Subcutaneous adipose tissue (tissue), 4 donors: Measurements from ENCODE around the gene ZNF878. TPM values are rescaled to one million over a fixed set of nuclear protein-coding genes. Genes with fewer than 3 reads are reported as not detected.

Experiments
- CTCF ChIP-seq: fragments of 450-650 bp; IDR thresholded peaks from one replicate; pipeline ENCODE4 v1.5.1; 2016; ENCODE audit warnings: low read depth, mild to moderate bottlenecking, control low read depth, antibody characterized with exemption, moderate library complexity
- total RNA-seq, 4 donors: library from RNA; depleted of rRNA; stranded (reverse); fragments of >200 nt; gene quantifications; one replicate each; pipeline ENCODE4 v1.1.0, GENCODE V29; 2016

The ZNF878 gene
- total RNA-seq, 4 donors from 2014 or later, result 0.44 TPM; not detected in 3

GRCh38 chr19:12085074-12085818 is 32.5 kb upstream of the ZNF878 start:
- no peak for TF ChIP-seq CTCF

GRCh38 chr19:12077375-12077774 is 24.6 kb upstream of the ZNF878 start:
- TF ChIP-seq CTCF, result no peak

- TF ChIP-seq CTCF, result no peak
These were observed 22.9 kb upstream of the ZNF878 start for GRCh38 chr19:12075538-12076139.

- no peak for TF ChIP-seq CTCF
These were observed 12.1 kb upstream of the ZNF878 start, which contains the start of gene ZNF844 for GRCh38 chr19:12064590-12065538. Gene ZNF844, plus strand, starts transcription at chr19:12064731. Its CDS starts 143 bp downstream, at chr19:12064874.

GRCh38 chr19:12055784-12056183 is 3.0 kb upstream of the ZNF878 start:
- no peak for TF ChIP-seq CTCF

GRCh38 chr19:12052091-12052496 is 667 bp downstream of the ZNF878 start:
- no peak for TF ChIP-seq CTCF

- no peak for TF ChIP-seq CTCF
These were observed 4.9 kb downstream of the ZNF878 start for GRCh38 chr19:12047868-12048267.
